Colonic mucosa (tissue), 4 donors: ENCODE results near the gene AGPAT3. TPM values are rescaled to one million over a fixed set of nuclear protein-coding genes. Genes with fewer than 3 reads are reported as not detected.

Experiments used
- DNase-seq: peaks from one replicate; pipeline ENCODE4 v3.0.0-alpha.2; 2020
- H3K27ac ChIP-seq: fragments of 200-600 bp; one replicate; pipeline ENCODE4 v1.8.0; 2021
- H3K27me3 ChIP-seq: fragments of 200-600 bp; one replicate; pipeline ENCODE4 v1.8.0; 2021
- H3K36me3 ChIP-seq: fragments of 200-600 bp; one replicate; pipeline ENCODE4 v1.8.0; 2021
- H3K4me1 ChIP-seq: fragments of 200-600 bp; one replicate; pipeline ENCODE4 v1.8.0; 2021; ENCODE audit warnings: mild to moderate bottlenecking
- H3K4me3 ChIP-seq: fragments of 200-600 bp; one replicate; pipeline ENCODE4 v1.8.0; 2021
- H3K9ac ChIP-seq, 2 donors: one replicate each; pipeline ENCODE4 v1.7.0; 2013; ENCODE audit warnings: control low read depth in 2 of 2, low read depth in 2 of 2, low read length in 2 of 2
- H3K9me3 ChIP-seq: fragments of 200-600 bp; one replicate; pipeline ENCODE4 v1.8.0; 2021
- intact Hi-C: fragments of 100-400 bp; cut with DNase I; formaldehyde crosslinking; loops from one replicate; pipeline ENCODE4 v1.14.1; 2022
- total RNA-seq, 2 donors: library from RNA; stranded (reverse); fragmentation: NEBNext Ultra II Directional in 1 of 2; extraction: Animal tissue kit (Norgen Biotek cat#: 25700) in 1 of 2; gene quantifications; one replicate each; pipeline ENCODE4 v1.2.1, GENCODE V29; 2021
- TF ChIP-seq, protein P1 (sequence below): fragments of 200-600 bp; IDR thresholded peaks from one replicate; pipeline ENCODE4 v1.8.0; 2022; ENCODE audit warnings: antibody characterized with exemption, mild to moderate bottlenecking
- donor health status: healthy.
- donor health status: DM: no; HTN: no; CAD: no.
- donor health status: DM: no; HTN: no; CAD: no.

The AGPAT3 gene
- total RNA-seq, 2 donors from 2014 or later: 82.2 to 101 TPM

DNA sequence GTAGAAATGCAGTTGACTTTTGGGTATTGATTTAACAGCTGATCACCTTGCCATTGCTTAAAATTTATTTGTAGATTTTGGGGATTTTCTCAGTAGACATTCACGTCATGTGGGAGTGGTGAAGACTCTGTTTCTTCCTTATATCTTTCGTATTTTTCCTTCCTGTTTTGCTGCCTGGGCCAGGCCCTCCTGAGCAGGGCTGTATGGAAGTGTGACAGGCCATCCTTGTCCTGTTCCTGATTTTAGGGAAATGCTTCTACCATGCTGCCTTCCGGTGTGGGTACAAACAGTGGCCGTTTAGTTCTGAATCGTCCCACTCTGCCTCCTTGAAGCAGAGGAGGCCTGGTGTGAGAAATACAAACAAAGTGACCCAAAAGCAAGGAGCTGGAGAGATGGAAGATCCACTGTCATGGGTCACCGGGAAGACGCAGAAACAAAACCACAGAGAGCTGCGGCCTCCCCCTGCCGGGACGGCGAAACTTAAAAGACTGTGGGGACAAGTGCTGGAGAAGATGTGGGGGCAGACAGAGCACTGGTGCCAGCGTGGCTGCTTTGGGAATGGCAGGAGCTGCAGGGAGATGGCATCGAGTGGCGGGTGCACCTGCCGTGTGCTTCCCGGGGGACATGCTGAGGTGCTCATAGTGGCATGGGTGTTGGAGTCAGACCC is 7.6 kb downstream of the AGPAT3 start:
- H3K9ac ChIP-seq: no peak overlapping the region
- intact Hi-C loops: no loop called here
- H3K4me1 ChIP-seq: peaks cover 8% of the 10 kb centered on the region
- no peaks in the 10 kb centered on the region for H3K9me3 ChIP-seq
- no peak overlapping the region for H3K4me3 ChIP-seq
- no peaks in the 10 kb centered on the region for H3K36me3 ChIP-seq
- H3K27ac ChIP-seq: no peak overlapping the region
- no peak for DNase-seq
- H3K27me3 ChIP-seq: no peaks in the 10 kb centered on the region
- TF ChIP-seq, protein P1, sequence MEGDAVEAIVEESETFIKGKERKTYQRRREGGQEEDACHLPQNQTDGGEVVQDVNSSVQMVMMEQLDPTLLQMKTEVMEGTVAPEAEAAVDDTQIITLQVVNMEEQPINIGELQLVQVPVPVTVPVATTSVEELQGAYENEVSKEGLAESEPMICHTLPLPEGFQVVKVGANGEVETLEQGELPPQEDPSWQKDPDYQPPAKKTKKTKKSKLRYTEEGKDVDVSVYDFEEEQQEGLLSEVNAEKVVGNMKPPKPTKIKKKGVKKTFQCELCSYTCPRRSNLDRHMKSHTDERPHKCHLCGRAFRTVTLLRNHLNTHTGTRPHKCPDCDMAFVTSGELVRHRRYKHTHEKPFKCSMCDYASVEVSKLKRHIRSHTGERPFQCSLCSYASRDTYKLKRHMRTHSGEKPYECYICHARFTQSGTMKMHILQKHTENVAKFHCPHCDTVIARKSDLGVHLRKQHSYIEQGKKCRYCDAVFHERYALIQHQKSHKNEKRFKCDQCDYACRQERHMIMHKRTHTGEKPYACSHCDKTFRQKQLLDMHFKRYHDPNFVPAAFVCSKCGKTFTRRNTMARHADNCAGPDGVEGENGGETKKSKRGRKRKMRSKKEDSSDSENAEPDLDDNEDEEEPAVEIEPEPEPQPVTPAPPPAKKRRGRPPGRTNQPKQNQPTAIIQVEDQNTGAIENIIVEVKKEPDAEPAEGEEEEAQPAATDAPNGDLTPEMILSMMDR: no peak

DNA sequence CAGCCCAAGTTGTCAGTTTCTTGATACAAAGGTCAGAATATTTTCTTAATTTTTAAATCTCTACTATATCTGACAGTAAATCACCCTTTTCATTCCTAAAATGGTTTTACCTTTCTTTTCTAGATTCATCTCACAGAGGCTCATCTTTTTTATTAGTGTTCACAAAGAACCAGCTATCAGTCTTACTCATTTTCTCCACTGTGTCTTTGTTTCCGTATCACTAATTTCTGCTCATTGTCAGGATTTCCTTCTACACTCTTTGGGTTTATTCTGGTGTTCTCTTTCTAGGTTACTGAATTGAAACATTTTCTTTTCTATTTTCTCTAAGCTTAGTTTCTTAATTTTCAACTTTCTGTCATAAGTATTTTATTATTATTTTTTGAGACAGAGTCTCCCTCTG is 8.7 kb downstream of the AGPAT3 start:
- no peaks in the 10 kb centered on the region for H3K36me3 ChIP-seq
- no peak for DNase-seq
- no peak overlapping the region for H3K4me3 ChIP-seq
- intact Hi-C loops: no loop called here
- TF ChIP-seq, protein P1: no peak
- no peak overlapping the region for H3K9ac ChIP-seq
- no peaks in the 10 kb centered on the region for H3K27me3 ChIP-seq
- H3K4me1 ChIP-seq: no peaks in the 10 kb centered on the region
- H3K9me3 ChIP-seq: no peaks in the 10 kb centered on the region
- no peak overlapping the region for H3K27ac ChIP-seq

DNA sequence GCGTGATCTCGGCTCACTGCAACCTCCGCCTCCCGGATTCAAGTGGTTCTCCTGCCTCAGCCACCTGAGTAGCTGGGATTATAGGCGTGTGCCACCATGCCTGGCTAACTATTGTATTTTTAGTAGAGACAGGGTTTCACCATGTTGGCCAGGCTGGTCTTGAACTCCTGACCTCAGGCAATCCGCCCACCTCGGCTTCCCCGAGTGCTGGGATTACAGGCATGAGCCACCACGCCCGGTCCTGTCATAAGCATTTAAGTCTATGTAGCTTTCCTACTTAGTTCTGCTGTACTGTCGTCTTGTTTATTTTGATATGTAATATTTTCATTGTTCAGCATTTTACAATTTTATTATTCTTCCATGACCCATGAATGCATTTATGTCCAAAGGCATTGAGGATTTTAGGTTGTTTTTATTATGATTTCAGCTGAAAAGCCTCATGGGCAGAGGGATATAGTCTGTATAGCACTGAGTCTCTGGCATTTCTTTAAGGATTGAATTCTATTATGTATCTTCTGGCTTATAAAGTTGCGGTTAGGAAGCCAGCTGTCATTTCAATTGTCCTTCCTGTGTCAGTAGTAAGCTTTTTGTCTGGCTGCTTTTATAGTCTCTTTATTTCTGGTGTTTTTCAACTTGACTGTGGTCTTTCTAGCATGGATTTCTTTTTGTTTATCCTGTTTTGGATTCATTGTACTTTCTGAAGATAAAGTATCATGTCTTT is 9.2 kb downstream of the AGPAT3 start:
- H3K4me3 ChIP-seq: no peak overlapping the region
- H3K4me1 ChIP-seq: no peaks in the 10 kb centered on the region
- H3K9ac ChIP-seq: no peak overlapping the region
- no peak overlapping the region for H3K27ac ChIP-seq
- TF ChIP-seq, protein P1: no peak
- intact Hi-C loops: no loop called here
- no peaks in the 10 kb centered on the region for H3K9me3 ChIP-seq
- no peak for DNase-seq
- H3K27me3 ChIP-seq: no peaks in the 10 kb centered on the region
- H3K36me3 ChIP-seq: no peaks in the 10 kb centered on the region

DNA sequence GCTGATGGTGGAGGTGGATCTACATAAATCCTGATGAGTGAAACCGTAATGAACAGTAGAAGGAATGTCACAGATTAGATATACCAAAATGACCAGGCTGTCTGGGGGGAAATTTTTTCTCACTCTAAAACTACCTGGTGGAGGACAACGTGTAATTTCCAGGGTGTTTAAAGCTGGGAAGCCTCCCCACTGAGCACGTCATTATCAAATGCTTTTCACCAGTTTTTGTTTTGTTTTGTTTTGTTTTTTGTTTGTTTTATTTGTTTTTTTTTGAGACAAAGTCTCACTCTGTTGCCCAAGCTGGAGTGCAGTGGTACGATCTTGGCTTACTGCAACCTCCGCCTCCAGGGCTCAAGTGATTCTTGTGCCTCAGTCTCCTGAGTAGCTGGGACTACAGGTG is 11.6 kb downstream of the AGPAT3 start:
- peaks cover 7% of the 10 kb centered on the region for H3K4me1 ChIP-seq
- intact Hi-C loops: loop anchor here (5.0 kb wide), 1 partner anchor 46 kb away; no protein-coding TSS in a partner anchor

DNA sequence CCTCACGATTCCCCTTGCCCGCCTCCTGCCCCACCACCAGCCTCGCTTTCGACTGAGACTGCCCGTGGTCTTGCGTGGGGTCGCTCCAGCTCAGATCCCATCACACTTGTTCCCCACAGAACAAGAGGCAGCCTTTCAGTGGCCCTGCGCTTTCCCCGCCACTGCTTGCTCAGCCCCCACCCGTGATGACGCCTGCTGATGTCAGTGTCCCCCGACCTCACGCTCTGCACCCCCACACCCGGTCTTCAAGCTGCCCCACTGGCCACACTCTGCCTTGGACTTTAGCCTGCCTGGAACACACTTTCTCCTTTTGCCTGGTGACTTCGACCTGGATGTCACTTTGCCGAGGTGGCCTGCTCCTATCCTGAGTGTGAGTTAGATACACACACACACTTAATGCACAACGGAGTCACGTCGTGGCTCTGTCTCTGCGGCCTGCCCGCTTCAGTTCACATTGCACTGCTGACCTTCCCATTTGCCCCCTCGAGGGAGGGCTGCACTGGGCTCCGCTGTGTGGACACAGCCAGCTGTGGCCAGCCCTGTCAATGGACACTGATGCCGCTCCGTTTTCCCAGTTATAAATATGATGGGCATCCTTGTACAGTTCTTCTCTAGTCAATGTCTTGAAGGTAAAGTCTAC is 13.0 kb downstream of the AGPAT3 start:
- no peak for DNase-seq
- intact Hi-C loops: loop anchor here (5.0 kb wide), 1 partner anchor 44 kb away; no protein-coding TSS in a partner anchor

More for the DNA sequence above, 11.6 kb downstream of the AGPAT3 start:
- Histone ChIP-seq H3K4me3 (no peak overlapping the region), H3K27me3 (no peaks in the 10 kb centered on the region), H3K27ac (no peak overlapping the region), H3K9ac (no peak overlapping the region), H3K36me3 (no peaks in the 10 kb centered on the region), H3K9me3 (no peaks in the 10 kb centered on the region)
- TF ChIP-seq, protein P1: no peak
- no peak for DNase-seq

More for the DNA sequence above, 13.0 kb downstream of the AGPAT3 start:
- H3K4me1 ChIP-seq: peaks cover 7% of the 10 kb centered on the region
- no peaks in the 10 kb centered on the region for H3K36me3 ChIP-seq
- no peaks in the 10 kb centered on the region for H3K27me3 ChIP-seq
- TF ChIP-seq, protein P1: no peak
- no peaks in the 10 kb centered on the region for H3K9me3 ChIP-seq
- no peak overlapping the region for H3K27ac ChIP-seq
- H3K4me3 ChIP-seq: no peak overlapping the region
- H3K9ac ChIP-seq: no peak overlapping the region
